Measurements from ENCODE around the gene MYRF.

DNA sequence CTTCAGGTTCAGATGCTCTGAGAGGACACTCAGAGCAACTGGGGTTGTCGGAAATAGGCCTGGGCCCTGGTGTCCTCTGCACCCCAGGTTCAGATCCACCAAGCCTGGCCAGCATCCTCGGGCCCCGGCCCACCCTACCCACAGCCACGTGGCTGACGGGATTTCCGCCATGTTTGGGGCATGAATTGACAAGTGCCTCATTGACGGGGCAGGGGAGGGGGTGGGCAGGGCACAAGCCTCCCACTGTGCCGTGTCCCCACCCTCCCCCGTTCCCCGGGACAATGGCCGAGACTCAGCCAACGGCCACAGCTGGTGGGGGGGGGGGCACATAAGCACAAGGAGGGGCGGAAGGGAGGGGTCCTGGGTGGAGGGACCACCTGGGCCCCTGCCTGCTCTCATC, 8.5 kb downstream of the MYRF start:
- no peak for TF ChIP-seq EZH2 (IDR thresholded peaks at IDR 0.05; ENCODE audit: low read length)
- TF ChIP-seq CTCF (optimal IDR thresholded peaks at IDR 0.05 in 1 of 3, IDR thresholded peaks at IDR 0.05 in 1 of 3, conservative IDR thresholded peaks at IDR 0.05 in 1 of 3; ENCODE audit: extremely low read depth in 1 of 3, insufficient read depth in 2 of 3, low read length in 3 of 3): no peak

Measured in keratinocyte (primary cell).